GM19193 (cell line): ENCODE measurements around the gene YBX1.

Experiments used
- POLR2A ChIP-seq: IDR thresholded peaks from 4 replicates; pipeline ENCODE4 v1.6.1; 2011; ENCODE audit not compliant: insufficient read depth, insufficient read length; ENCODE audit errors: extremely low read depth

YBX1 gene

DNA sequence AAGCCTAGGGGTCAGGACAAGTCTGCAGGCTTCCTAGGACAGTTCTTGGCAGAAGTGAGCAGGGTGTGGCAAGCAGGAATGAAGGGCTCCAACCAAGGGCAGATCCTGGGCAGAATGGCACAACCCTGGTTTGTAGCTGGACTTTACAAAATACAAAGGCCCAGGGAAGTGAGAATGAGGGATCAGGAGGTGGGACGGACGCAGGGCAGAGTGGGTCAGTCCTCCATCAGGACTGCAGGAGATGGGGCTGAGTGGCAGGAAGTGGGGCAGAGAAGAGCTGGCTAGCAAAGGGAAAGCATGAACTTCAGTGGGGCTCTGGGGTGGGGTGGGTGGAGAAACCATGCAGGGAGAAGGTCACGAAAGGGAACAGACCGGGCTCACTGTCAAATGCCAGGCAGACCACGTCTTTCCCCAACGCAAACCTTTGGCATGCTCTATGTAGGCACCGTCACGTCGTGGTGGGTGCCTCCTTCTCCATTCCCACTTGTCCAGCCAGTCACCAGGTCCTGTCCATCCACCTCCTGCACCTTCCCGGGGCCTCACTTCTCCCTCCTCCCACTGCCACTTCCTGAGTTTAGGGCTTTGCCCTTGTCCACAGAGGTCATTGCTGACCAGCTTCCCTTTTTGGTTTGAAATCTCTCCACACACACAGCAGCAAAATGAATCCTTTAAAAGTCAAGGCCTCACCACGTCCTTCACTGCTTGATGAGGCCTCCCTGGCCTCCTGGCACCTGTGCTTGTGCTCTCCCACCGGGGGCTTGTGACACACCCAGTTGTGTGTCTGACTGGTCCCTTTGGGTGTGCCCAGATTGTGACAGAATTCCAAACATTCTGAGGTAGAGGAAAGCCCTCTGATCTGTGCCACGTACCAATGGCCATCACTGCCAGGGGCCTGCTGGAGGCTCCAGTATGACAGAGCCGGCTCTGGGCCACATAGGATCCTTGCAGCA lies 66.5 kb downstream of the YBX1 start:
- no peak for TF ChIP-seq POLR2A

DNA sequence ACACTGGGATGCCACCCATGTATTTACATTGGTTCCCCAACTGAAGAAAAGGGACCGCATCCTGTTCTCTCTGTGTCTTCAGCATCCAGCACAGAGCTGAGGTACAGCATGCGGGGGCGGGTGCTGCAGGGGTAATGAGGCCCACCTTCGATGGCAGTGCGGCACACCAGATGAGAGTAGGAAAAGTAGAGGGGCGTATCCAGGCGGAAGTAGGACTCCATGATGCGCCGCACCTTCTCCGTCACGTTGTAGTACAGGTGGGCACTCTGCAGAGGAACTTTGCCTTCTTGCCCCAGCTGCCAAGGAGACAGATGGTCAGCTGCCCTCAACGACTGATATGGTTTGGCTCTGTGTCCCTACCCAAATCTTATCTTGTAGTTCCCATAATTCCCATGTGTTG lies 67.8 kb downstream of the YBX1 start:
- TF ChIP-seq POLR2A = no peak

DNA sequence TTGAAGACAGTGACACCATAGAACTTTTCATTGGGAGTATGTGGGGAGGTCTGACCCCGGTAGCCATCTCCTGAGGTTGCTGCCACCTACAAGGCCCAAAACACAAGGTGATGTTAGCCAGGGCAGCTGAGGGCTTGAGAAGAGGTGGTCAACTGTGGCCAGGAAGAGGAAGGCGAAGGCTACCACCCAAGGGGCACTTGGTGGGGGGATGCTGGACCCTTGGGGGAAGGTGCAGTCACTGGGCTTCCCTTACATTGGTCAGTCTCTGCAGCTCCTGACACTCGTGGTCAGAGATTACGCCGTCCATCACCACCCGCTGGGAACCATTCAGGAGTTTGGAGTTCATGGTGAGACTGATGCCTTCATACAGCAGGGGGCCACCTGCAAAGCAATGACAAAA lies 70.1 kb downstream of the YBX1 start:
- no peak for TF ChIP-seq POLR2A

DNA sequence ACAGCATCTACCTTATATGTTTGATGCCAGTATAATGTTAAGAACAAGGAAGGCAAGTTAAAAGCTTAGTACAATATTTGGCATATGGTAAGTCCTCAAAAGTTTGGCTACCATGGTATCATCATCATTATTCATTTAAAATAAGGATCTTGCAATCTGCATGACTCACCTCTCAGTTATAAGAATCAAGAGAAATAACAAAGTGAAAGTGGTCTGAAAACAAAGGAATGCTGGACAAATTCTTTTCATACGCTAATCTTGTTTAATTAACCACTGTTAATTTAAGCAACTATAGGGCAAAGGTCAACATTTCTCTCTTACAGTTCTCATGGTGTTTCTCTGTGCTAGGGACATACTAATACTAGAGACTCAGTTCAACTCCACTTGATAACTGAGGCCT lies 70.9 kb downstream of the YBX1 start:
- no peak for TF ChIP-seq POLR2A
